ENCODE measurements around the gene GRIK1. TPM values are rescaled to one million over a fixed set of nuclear protein-coding genes. Genes with fewer than 3 reads are reported as not detected.

GRIK1 gene
- total and polyA plus RNA-seq, 2 donors (not counting 1 experiment from before 2014, with no cell fraction given), result not detected

DNA sequence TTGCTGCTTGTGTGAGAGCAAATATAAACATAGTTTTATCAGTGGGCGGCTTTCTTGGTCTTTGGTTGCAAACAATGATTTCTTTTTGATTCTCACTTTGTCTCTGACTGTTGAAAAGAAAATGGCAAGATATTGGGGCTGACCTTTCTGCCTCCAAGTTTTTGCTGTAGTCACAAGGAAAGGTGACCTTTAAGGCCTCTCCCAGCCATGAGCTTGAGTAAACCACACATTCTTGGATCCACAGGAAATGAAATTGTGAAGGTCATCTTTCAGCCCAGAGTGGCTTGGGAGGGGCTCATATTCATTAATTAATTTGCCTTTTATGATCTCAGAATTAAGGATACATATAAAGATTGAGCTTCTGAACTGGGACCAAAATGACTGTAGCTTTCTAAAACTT lies 399.5 kb downstream of the GRIK1 start:
- no peaks in the 10 kb centered on the region for H3K4me1 Mint-ChIP-seq
- H3K27me3 Mint-ChIP-seq, result no peaks in the 10 kb centered on the region
- H3K9ac ChIP-seq (ENCODE audit: low read length), result no peak overlapping the region
- no peaks in the 10 kb centered on the region for H3K36me3 ChIP-seq (replicated peaks in 1 of 2; ENCODE audit: control extremely low read depth in 1 of 2, control insufficient read depth in 1 of 2, extremely low read depth in 1 of 2, insufficient read depth in 2 of 2, low read length in 1 of 2)
- no CpG with 5 or more reads among the region's 1 CpG for WGBS (ENCODE audit: insufficient coverage)
- CTCF ChIA-PET, result no interaction called here
- H4K20me1 ChIP-seq (ENCODE audit: control insufficient read depth, insufficient read depth, low read length, poor library complexity, severe bottlenecking), result no peaks in the 10 kb centered on the region
- no peak for ATAC-seq (ENCODE audit: low read depth)
- TF ChIP-seq EZH2 (IDR thresholded peaks at IDR 0.05; ENCODE audit: borderline replicate concordance, insufficient read depth, low read depth, low read length, poor library complexity, severe bottlenecking), result no peak
- TF ChIP-seq, protein P1, sequence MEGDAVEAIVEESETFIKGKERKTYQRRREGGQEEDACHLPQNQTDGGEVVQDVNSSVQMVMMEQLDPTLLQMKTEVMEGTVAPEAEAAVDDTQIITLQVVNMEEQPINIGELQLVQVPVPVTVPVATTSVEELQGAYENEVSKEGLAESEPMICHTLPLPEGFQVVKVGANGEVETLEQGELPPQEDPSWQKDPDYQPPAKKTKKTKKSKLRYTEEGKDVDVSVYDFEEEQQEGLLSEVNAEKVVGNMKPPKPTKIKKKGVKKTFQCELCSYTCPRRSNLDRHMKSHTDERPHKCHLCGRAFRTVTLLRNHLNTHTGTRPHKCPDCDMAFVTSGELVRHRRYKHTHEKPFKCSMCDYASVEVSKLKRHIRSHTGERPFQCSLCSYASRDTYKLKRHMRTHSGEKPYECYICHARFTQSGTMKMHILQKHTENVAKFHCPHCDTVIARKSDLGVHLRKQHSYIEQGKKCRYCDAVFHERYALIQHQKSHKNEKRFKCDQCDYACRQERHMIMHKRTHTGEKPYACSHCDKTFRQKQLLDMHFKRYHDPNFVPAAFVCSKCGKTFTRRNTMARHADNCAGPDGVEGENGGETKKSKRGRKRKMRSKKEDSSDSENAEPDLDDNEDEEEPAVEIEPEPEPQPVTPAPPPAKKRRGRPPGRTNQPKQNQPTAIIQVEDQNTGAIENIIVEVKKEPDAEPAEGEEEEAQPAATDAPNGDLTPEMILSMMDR (IDR thresholded peaks at IDR 0.05), result no peak
- H3K27ac ChIP-seq (ENCODE audit: low read length in 2 of 2), result no peak overlapping the region
- peaks cover 4% of the 10 kb centered on the region for H3K9me3 Mint-ChIP-seq (ENCODE audit: insufficient read depth)
- H3K27ac Mint-ChIP-seq, result no peak overlapping the region
- no peak for DNase-seq
- no peaks in the 10 kb centered on the region for H3K4me1 ChIP-seq (ENCODE audit: control insufficient read depth in 2 of 2, insufficient read depth in 2 of 2, low read length in 2 of 2)
- no peak overlapping the region for H2AFZ ChIP-seq (ENCODE audit: insufficient read depth, low read depth, low read length, poor library complexity, severe bottlenecking)
- peaks cover 0 to 5% (median 0%) of the 10 kb centered on the region in 3 donors for H3K9me3 ChIP-seq (ENCODE audit: control extremely low read depth in 1 of 3, control insufficient read depth in 2 of 3, insufficient read depth in 1 of 3, low read length in 2 of 3)
- H3K4me3 ChIP-seq (ENCODE audit: control extremely low read depth in 1 of 5, extremely low read depth in 1 of 5, insufficient read depth in 1 of 5, low read depth in 2 of 5, low read length in 4 of 5), result no peak overlapping the region
- no peak overlapping the region for H3K4me2 ChIP-seq (replicated peaks; ENCODE audit: low read depth, low read length, poor library complexity, severe bottlenecking)
- H3K27me3 ChIP-seq (replicated peaks in 1 of 4; ENCODE audit: control extremely low read depth in 1 of 4, control insufficient read depth in 3 of 4, insufficient read depth in 4 of 4, low read length in 3 of 4), result no peaks in the 10 kb centered on the region
- intact Hi-C loops (cut with micrococcal nuclease), result no loop called here
- no peaks in the 10 kb centered on the region for H3K79me2 ChIP-seq (ENCODE audit: control insufficient read depth, insufficient read depth, low read length)
- H3K4me3 Mint-ChIP-seq, result no peak overlapping the region
- POLR2A ChIA-PET, result no interaction called here

DNA sequence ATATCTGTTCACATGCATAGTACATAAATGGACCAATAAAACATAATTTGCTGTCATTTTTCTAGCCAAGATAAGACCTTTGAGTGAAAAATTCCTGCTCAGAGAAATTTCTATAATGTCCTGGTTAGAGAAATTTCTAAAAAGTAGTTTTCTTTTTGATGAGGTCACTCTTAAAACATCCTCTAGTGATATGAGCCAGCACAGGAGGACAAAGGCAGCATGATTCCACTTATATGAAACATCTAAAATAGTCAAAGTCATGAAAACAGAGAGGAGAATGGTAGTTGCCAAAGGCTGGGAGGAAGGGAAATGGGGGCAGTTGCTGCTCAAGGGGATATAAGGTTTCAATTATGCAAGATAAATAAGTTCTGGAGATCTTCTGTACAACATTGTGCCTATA lies 401.7 kb downstream of the GRIK1 start:
- no peak overlapping the region for H3K27ac Mint-ChIP-seq
- no peaks in the 10 kb centered on the region for H3K36me3 ChIP-seq (replicated peaks in 1 of 2; ENCODE audit: control extremely low read depth in 1 of 2, control insufficient read depth in 1 of 2, extremely low read depth in 1 of 2, insufficient read depth in 2 of 2, low read length in 1 of 2)
- no peaks in the 10 kb centered on the region for H4K20me1 ChIP-seq (ENCODE audit: control insufficient read depth, insufficient read depth, low read length, poor library complexity, severe bottlenecking)
- DNase-seq (no peak), ATAC-seq (ENCODE audit: low read depth) (no peak)
- no peak overlapping the region for H3K27ac ChIP-seq (ENCODE audit: low read length in 2 of 2)
- CTCF ChIA-PET, result no interaction called here
- H2AFZ ChIP-seq (ENCODE audit: insufficient read depth, low read depth, low read length, poor library complexity, severe bottlenecking), result no peak overlapping the region
- H3K79me2 ChIP-seq (ENCODE audit: control insufficient read depth, insufficient read depth, low read length), result no peaks in the 10 kb centered on the region
- H3K4me3 Mint-ChIP-seq, result no peak overlapping the region
- H3K9me3 Mint-ChIP-seq (ENCODE audit: insufficient read depth), result peaks cover 4% of the 10 kb centered on the region
- H3K9me3 ChIP-seq (ENCODE audit: control extremely low read depth in 1 of 3, control insufficient read depth in 2 of 3, insufficient read depth in 1 of 3, low read length in 2 of 3), result peaks cover 0 to 5% (median 0%) of the 10 kb centered on the region in 3 donors
- H3K4me2 ChIP-seq (replicated peaks; ENCODE audit: low read depth, low read length, poor library complexity, severe bottlenecking), result no peak overlapping the region
- POLR2A ChIA-PET, result no interaction called here
- no peak overlapping the region for H3K9ac ChIP-seq (ENCODE audit: low read length)
- H3K4me3 ChIP-seq (ENCODE audit: control extremely low read depth in 1 of 5, extremely low read depth in 1 of 5, insufficient read depth in 1 of 5, low read depth in 2 of 5, low read length in 4 of 5), result no peak overlapping the region
- no peaks in the 10 kb centered on the region for H3K27me3 Mint-ChIP-seq
- intact Hi-C loops (cut with micrococcal nuclease), result no loop called here
- H3K4me1 Mint-ChIP-seq, result no peaks in the 10 kb centered on the region
- no peaks in the 10 kb centered on the region for H3K4me1 ChIP-seq (ENCODE audit: control insufficient read depth in 2 of 2, insufficient read depth in 2 of 2, low read length in 2 of 2)
- no peak for TF ChIP-seq EZH2 (IDR thresholded peaks at IDR 0.05; ENCODE audit: borderline replicate concordance, insufficient read depth, low read depth, low read length, poor library complexity, severe bottlenecking)
- no peaks in the 10 kb centered on the region for H3K27me3 ChIP-seq (replicated peaks in 1 of 4; ENCODE audit: control extremely low read depth in 1 of 4, control insufficient read depth in 3 of 4, insufficient read depth in 4 of 4, low read length in 3 of 4)
